ENCODE data around the gene MBNL2. TPM values are rescaled to one million over a fixed set of nuclear protein-coding genes. Genes with fewer than 3 reads are reported as not detected.

MBNL2 gene, protein sequence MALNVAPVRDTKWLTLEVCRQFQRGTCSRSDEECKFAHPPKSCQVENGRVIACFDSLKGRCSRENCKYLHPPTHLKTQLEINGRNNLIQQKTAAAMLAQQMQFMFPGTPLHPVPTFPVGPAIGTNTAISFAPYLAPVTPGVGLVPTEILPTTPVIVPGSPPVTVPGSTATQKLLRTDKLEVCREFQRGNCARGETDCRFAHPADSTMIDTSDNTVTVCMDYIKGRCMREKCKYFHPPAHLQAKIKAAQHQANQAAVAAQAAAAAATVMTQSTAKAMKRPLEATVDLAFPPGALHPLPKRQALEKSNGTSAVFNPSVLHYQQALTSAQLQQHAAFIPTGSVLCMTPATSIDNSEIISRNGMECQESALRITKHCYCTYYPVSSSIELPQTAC
- 69.5 and 114 TPM in 2 replicates for total RNA-seq

DNA sequence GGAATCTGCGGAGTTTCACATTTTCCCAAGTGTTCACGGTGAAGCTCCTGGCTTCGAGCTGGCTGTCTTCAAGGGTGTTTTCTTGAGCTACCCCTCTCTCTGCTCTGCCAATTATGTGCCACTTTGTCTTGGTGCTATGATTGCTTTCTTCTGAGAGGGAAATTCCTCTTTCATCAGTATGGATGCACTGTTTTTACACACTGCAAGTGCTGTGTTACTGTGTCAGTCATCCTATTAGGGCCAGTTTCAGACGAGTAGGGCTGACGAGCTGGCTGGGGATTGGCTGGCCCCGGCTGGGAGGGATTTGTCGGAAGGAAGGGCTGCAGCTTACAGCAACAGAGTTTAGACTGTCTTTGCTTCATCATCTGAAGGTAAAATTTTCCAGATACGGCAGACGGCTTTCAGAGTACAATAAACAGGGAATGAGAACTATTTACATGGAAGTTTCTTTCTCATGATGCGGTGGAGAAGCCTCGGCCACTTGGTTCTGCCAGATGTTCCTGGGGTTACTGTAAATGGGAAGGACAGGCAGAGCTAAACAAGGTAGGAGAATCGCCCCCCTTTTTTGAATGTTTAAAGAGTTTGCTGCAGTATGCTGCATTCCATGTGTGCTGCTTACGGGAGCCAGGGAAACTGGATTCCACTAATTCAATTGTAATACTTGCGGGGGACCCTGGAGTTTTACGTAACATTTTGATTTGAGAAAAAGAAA, at the start of gene MBNL2:
MBNL2 (plus strand) TSS at position 345 of the 712 bp plus-strand sequence. CDS start 53,903 bp downstream, outside the sequence.

DNA sequence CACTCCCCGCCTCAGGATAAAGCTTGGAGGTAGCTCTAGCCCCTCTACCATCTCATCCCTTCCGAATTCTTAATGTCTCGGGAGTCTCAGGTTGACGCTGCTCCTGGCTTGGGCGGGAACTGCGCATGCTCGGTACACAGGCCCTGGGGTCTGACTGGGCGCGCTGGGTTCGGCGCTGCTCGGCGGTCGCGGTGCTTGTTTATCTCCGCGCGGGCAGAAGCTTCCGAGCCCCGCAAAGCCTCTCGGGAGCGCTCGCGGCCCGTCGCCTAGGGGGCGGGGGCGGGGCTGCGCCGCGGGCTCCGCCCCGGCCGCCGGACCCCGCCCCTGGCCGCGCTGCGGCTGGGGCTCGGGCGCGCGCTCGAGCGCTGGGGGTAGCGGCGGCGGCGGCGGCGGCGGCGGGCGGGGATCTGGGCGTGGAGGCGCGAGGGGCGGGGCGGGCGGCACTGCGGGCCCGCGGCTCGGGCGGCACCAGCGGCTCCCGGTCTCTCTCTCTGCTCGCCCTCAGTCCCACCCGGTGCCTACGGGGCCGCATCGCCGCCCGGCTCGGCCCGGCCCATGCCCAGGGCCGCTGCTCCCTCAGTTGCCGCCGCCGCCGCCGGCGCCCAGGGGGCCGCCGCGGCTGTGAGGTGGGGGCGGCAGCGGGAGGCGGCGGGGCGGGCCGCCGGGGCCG, 211.7 kb downstream of the MBNL2 start, which contains the start of gene RAP2A:
RAP2A (plus strand) TSS at position 443 of the 670 bp plus-strand sequence. CDS start 302 bp downstream, outside the sequence.

Small RNA genes within 50 kb of the gene (small RNA-seq; reads per million reads assigned to genes)
- gene AL442067.1: not detected
- not detected for gene RNA5SP37

Other genes starting within 250 kb of the MBNL2 start
- gene OXGR1, start 227.9 kb upstream of the MBNL2 start, total RNA-seq: not detected in 2 replicates
- gene RAP2A, start 211.8 kb downstream of the MBNL2 start, total RNA-seq: 20.8 and 27.4 TPM in 2 replicates

Data from placental epithelial cell (primary cell).